Stimulated activated naive CD8-positive, alpha-beta T cell treated with anti-CD3 and anti-CD28 coated beads, Interleukin-15, Interleukin-2, amounts not matched to agents 100 U/mL and 50 U/mL, for 24 hours (primary cell): ENCODE data around the gene TRIM47.

Source experiments
- ATAC-seq: fragments of 150-1000 bp; cut with Tn5 transposase; one replicate; pipeline ENCODE4 v1.10.0; 2021
- DNase-seq: peaks from one replicate; pipeline ENCODE4 v3.0.0; 2021

Gene TRIM47

GRCh38 chr17:75845933-75846691, 32.3 kb downstream of the TRIM47 start:
- ATAC-seq, result no peak
- no peak for DNase-seq

GRCh38 chr17:75845058-75845711, 33.2 kb downstream of the TRIM47 start:
- ATAC-seq, result peak; percentile 72
- DNase-seq, result peak; percentile 84

DNA sequence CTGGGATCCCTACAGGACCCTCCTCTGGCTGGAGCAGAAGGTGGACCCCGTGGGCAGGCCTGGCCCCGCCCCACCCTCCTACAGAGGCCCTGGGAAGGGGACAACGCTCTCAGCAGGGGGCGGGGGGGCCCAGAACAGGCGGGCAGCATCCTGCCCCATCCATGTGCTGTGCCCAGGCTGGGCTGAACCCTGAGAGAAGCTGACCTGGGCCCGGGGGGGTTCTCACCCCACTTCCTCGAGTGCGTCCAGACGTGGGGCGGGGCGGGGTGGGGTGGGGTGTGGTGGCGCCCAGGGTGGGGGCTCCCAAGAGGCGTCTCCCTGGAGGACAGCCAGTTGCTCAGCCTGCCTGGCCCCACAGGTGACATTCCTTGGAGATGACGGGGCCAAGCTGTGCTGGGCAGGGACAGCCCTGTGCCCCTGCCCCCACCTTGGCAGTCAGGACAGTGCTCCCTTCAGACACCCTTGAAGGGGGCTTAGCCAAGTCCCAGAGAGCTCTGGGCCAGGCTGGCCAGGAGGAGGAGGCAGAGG, 33.8 kb downstream of the TRIM47 start:
- DNase-seq, result no peak
- ATAC-seq, result peak; percentile 22

DNA sequence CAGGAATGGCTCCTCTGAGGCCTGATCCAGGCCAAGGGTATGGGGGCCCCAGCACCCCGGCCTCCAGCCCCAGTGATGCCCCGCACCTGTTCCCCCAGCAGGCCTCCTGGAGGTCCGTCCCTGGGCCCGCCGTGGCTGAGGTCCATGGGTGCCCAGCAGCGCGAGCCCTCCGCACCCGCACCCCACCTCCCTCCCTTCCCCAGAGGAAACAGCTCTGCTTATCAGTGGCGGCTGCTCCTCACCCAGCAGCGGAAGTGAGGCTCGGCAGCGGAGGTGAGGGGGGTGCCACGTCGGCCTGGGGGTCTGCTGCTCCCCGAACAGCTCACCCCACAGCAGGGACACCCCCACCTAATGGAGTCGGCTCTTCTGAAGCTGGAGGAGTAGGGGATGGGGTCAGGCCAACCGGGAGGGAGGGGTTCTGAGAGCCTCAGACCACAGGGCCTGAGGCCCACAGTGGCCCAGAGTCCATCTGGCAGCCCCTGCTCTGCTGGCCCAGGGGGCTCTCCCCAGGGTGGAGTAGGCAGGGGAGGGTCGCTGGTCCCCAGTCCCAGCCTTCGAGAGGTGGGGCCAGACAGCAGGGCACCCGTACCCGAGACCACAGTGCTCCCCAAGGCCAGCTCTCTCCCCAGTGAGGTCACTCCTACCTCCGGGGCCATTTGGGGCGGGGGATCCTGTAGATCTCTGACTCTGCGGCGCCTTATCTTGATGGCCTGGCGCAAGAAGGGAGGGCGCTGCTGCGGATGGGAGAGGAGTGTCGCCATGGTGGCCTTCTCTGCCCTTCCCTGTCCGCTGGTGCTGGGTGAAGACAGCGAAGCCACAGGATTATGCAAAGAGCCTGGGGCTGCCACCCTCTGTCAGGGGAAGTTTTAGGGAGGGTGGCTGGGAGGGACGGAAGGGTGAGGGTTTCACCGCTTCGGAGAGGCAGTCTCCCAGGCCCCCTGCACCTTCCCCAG, 34.5 kb downstream of the TRIM47 start, which contains the start of gene UNC13D:
Gene UNC13D (minus strand): TSS at position 828 of the 953 bp plus-strand sequence. CDS start 67 bp downstream, at position 761.
- DNase-seq (peak; percentile 72), ATAC-seq (peak; percentile 39)

DNA sequence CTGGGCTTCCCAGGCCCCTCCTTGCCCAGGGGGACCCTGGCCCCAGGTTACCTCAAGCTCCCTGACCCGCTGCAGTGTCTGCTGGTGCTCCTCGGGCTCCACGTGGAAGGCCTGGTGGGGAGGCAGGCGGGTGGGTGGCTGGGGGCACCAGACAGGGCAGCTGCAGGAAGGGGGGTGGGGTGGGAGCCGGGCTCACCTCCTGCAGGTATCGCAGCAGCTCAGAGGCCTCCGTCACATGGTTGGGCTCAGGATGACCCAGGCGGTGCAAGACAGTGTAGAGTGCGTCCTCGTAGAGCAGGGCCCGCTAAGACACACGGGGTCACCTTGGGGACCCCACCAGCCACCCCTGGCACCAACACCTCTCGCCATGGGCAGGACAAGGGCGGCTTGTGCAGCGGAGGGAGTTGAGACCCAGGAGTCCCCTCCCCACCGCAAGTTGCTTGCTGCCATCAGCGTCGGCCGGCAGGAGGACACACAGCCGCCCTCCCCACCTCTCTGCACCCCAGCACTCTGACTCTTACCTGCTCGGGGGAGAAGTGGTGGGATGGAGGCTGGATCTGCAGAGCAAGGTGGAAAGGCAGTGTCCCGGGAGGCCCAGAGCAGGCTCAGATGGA, 35.3 kb downstream of the TRIM47 start:
- DNase-seq, result peak; percentile 41
- ATAC-seq, result no peak

DNA sequence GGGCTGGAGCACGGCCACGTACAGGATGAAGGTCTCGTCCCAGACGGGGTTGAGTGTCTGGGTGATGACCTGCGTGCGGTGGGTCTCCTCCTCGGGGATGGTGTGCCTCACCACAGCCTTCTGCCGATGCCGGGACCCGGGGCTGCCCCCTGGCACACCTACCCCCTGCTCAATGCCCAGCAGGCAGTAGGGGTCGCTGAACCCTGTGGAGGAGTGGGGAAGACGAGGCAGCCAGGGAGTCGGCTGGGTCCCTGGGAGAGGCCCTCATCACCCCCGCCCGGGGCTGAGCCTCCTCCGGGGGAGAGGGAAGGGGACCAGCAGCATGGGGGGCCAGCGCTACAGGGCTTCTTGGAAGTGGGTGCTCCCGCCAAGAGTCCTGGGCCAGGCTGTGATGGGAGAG, 36.0 kb downstream of the TRIM47 start:
- no peak for DNase-seq
- ATAC-seq, result no peak

GRCh38 chr17:75840799-75841164, 37.6 kb downstream of the TRIM47 start:
- ATAC-seq (no peak), DNase-seq (no peak)

- DNase-seq, result no peak
- ATAC-seq, result no peak
These were observed 38.2 kb downstream of the TRIM47 start for GRCh38 chr17:75839942-75840798.

DNA sequence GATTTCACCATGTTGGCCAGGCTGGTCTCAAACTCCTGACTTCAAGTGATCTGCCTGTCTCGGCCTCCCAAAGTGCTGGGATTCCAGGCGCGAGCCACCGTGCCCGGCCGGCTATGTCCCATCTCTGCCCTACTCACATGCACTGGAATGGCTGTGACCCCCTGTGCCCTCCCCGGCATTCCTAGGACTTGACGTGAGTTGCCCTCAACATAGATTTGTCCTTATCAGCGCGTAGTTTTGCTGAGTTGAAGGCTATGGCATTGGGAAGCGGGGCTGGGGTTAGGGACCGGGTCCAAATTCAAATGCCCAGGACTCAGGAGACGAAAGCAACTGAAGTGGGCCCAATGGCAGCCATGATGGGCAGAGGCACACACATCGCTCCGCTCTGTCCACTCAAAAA, 40.0 kb downstream of the TRIM47 start:
- ATAC-seq (no peak), DNase-seq (no peak)

DNA sequence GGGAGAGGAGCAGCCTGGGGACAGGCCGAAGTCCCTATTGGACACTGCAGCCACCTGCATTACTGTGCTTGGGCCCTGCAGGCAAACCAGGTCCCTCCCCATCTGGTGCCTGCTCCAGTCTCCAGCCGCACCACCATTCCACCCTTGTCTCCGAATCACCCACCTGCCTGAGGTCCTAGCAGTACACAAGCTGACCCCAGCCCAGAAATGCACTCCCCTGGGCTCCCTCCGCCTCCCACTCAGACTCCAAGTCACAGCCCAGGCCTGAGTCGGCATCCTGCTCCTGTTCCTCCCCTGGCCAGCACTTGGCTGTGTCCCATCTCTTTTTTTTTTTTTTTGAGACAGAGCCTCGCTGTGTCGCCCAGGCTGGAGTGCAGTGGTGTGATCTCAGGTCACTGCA, 40.5 kb downstream of the TRIM47 start:
- no peak for ATAC-seq
- no peak for DNase-seq

DNA sequence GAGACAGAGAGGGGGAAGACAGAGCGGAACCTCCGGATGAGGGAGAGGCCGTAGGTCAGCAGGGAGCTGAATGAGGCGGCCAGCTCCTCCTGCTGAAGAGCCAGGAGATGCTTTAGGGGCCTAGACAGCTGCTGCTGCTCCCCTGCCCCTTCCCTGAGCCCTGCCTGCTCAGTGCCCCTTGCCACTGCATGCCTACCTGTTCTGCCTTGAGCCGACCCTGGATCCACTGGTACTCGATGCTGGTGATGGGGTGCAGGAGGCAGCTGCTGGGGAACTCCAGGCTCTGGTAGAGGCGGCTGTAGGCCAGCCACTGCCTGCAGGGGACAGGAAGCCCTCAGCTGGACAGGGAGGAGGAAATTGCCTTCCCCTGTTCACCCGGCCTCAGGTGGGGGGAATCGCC, 41.8 kb downstream of the TRIM47 start:
- no peak for DNase-seq
- no peak for ATAC-seq

DNA sequence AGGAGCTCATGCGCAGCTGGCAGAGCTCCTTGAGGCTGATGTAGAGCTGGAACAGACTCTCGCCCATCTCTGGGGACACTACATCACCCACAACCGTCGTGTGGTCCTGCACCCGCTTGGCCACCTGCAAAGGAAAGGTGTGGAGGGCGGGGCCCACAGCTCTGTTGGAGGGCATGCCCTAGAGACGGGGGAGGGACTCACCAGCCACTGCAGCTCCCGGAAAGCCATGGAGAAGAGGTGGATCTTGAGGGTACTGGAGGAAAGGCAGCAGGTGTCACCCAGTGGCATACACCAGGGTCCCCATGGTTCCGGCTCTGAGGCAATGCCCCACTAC, 42.8 kb downstream of the TRIM47 start:
- DNase-seq (no peak), ATAC-seq (no peak)

GRCh38 chr17:75834928-75835653, 43.3 kb downstream of the TRIM47 start:
- peak; percentile 32 for DNase-seq

DNA sequence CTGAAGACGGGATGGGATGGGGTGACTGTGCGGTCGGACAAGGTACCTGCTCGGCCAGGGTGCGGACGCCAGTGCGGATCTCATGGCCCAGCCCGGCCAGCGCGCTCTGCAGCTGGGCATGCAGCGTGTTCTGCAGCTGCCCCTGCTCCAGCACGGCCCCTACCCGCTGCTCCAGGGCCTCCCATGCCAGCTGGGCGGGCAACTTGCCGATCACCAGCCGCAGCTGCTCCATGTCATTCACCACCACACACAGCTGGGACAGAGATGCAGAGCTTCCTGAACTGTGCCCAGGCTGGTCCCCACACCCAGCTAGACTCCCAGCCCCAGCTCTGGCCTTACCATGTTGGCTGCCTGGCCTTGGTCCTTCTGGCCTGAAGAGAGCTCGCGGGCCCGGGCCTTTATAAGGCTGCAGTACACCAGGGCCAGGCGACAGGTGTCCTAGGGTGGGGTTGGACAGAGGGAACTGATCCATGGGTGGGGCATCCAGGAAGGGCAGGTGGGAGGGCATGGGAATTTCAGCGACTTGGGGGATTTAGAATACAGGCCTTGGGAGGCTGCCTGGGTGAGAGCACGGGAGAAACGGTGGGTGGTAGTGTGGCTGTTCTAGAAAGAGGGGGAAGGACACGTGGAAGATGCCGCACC, 44.0 kb downstream of the TRIM47 start:
- no peak for DNase-seq
- ATAC-seq, result no peak

More at GRCh38 chr17:75834928-75835653, 43.3 kb downstream of the TRIM47 start:
- no peak for ATAC-seq

DNA sequence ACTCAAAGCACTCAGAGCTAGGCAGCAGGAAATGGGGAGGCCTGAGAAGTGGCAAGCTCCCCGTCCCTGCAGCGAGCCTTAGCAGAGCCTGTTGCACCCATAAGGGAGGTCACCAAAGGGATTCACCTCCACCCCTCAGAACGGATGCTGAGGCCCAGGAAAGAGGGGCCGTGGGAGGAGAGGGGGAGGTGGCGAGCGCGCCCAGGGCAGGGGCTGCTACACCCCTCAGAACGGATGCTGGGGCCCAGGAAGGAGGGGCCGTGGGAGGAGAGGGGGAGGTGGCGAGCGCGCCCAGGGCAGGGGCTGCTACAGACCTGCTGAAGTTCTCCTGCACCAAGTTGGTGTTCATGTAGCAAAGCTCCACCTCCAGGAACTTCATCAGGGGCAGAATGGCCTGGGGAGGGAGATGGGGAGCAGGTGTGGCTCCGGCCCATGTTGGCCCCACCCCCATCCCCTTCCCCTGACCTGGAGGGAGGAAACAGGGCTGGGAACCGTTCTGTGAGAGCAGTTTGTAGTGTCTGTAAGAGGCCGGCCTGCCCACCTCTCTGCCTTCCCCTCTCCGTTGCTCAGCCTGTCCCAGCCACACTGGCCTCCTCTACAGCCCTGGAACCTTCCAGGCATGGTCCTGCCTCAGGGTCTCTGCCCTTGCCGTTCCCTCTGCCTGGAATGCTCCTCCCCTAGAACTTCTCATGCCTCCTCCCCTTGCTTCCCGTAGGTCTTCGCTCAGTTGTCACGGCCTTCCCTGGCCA, 45.6 kb downstream of the TRIM47 start:
- ATAC-seq (peak; percentile 31), DNase-seq (peak; percentile 42)

GRCh38 chr17:75832164-75832651, 46.2 kb downstream of the TRIM47 start:
- DNase-seq, result peak; percentile 63
- ATAC-seq, result peak; percentile 71

DNA sequence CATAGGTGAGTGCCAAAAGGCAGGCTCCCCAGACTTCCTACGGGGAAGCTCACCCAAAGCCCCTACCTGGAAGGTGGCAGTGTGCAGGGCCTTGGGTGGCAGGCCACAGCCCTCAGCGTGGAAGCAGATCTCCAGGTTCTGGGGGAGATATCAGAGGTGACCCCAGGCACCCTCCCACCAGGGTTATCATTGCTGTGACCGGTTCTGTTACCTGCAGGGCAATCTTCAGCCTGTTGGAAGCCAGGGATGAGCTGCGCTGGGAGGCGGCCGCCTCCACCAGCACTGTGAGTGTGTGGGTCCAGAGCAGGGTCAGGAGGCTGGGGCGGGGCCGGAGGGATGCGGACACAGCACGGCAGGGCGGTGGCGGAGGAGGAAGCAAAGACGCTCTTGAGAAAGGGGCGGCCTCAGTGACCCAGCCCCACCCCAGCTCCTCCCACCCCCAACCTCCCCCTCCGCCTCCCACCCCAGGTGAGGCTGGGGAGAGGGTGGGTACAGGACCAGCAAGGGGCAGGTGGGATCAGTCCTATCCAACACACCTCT, 47.3 kb downstream of the TRIM47 start:
- no peak for DNase-seq
- ATAC-seq, result no peak
